ENCODE measurements around the gene PAK5. TPM values are rescaled to one million over a fixed set of nuclear protein-coding genes. Genes with fewer than 3 reads are reported as not detected.

Gene PAK5
- total RNA-seq, 1 experiment from 2014 or later: not detected

DNA sequence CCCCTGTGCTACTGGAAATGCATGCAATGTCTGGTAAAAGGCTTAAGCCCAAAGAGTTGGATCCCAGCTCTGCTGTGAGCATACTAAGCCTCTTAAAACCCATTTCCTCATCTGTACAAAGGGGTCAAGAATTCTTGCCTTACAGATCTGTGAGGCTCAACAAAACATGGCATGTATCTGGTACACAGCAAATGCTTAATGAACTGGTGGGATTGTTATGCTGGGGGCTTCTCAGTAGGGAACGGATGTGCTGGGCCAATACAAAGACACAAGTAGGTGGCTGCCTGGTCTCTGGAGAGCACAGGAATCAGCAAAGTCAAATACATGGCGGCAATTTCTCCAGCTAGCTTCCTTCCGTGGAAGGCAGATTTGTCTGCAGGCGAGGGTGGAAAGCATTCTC lies 262.2 kb downstream of the PAK5 start:
- Histone ChIP-seq H3K79me2 (ENCODE audit: insufficient read depth, low read length) (no peaks in the 10 kb centered on the region), H3K27ac (ENCODE audit: low read depth, low read length) (no peak overlapping the region), H2AFZ (ENCODE audit: low read depth, low read length, poor library complexity, severe bottlenecking) (no peak overlapping the region), H3K4me3 (replicated peaks in 1 of 2; ENCODE audit: low read depth in 1 of 2, low read length in 2 of 2) (no peak overlapping the region), H3K4me1 (ENCODE audit: control insufficient read depth in 1 of 2, insufficient read depth in 2 of 2, low read length in 2 of 2) (no peaks in the 10 kb centered on the region), H3K9me3 (ENCODE audit: control insufficient read depth in 1 of 2, insufficient read depth in 1 of 2, low read depth in 1 of 2, low read length in 2 of 2) (no peaks in the 10 kb centered on the region), H4K20me1 (ENCODE audit: insufficient read depth) (no peaks in the 10 kb centered on the region), H3K27me3 (ENCODE audit: insufficient read depth, low read length) (peaks cover 19% of the 10 kb centered on the region; the same call in 1 of the 2 replicates), H3K4me2 (ENCODE audit: low read length) (no peak overlapping the region), H3K9ac (ENCODE audit: low read length) (no peak overlapping the region), H3K36me3 (ENCODE audit: control insufficient read depth in 1 of 2, insufficient read depth in 2 of 2, low read length in 2 of 2) (no peaks in the 10 kb centered on the region), H3K9me2 (ENCODE audit: insufficient read depth) (no peaks in the 10 kb centered on the region)
- ChIA-PET CTCF (no interaction called here), POLR2A (no interaction called here), RAD21 (ENCODE audit: low non-redundant PET in 1 of 2, low total read pairs in 2 of 2, uncharacterized antibody in 2 of 2, unreplicated experiment in 2 of 2) (no interaction called here)
- DNase-seq (ENCODE audit: low read depth, low spot score) (no peak), ATAC-seq (no peak)
- intact Hi-C loops (cut with micrococcal nuclease): no loop called here
- BruUV-seq (replicated peaks): no TSS peak
- no peak for TF ChIP-seq ELF1 (IDR thresholded peaks at IDR 0.05; ENCODE audit: borderline replicate concordance, low read depth)
- no peak for TF ChIP-seq CTCF (IDR thresholded peaks at IDR 0.05 in 2 of 3, conservative IDR thresholded peaks at IDR 0.05 in 1 of 3; ENCODE audit: borderline replicate concordance in 1 of 3, insufficient read depth in 1 of 3, low read depth in 2 of 3, low read length in 2 of 3)
- TF ChIP-seq, protein P1, sequence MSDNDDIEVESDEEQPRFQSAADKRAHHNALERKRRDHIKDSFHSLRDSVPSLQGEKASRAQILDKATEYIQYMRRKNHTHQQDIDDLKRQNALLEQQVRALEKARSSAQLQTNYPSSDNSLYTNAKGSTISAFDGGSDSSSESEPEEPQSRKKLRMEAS (IDR thresholded peaks at IDR 0.05): no peak
- TF ChIP-seq FOSL1 (IDR thresholded peaks at IDR 0.05; ENCODE audit: low read depth): no peak
- no peak for TF ChIP-seq EZH2phosphoT487 (IDR thresholded peaks at IDR 0.05; ENCODE audit: borderline replicate concordance)
- no peak for TF ChIP-seq EGR1 (IDR thresholded peaks at IDR 0.05; ENCODE audit: low read depth)
- TF ChIP-seq, protein P2, sequence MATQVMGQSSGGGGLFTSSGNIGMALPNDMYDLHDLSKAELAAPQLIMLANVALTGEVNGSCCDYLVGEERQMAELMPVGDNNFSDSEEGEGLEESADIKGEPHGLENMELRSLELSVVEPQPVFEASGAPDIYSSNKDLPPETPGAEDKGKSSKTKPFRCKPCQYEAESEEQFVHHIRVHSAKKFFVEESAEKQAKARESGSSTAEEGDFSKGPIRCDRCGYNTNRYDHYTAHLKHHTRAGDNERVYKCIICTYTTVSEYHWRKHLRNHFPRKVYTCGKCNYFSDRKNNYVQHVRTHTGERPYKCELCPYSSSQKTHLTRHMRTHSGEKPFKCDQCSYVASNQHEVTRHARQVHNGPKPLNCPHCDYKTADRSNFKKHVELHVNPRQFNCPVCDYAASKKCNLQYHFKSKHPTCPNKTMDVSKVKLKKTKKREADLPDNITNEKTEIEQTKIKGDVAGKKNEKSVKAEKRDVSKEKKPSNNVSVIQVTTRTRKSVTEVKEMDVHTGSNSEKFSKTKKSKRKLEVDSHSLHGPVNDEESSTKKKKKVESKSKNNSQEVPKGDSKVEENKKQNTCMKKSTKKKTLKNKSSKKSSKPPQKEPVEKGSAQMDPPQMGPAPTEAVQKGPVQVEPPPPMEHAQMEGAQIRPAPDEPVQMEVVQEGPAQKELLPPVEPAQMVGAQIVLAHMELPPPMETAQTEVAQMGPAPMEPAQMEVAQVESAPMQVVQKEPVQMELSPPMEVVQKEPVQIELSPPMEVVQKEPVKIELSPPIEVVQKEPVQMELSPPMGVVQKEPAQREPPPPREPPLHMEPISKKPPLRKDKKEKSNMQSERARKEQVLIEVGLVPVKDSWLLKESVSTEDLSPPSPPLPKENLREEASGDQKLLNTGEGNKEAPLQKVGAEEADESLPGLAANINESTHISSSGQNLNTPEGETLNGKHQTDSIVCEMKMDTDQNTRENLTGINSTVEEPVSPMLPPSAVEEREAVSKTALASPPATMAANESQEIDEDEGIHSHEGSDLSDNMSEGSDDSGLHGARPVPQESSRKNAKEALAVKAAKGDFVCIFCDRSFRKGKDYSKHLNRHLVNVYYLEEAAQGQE (IDR thresholded peaks at IDR 0.05; ENCODE audit: low read depth): no peak
